NAMALWA (cell line): ENCODE data around the gene CHAC1.

Experiments
- DNase-seq: peaks from one replicate; pipeline ENCODE4 v3.0.0-alpha.2; 2015; ENCODE audit warnings: low spot score

CHAC1 gene

DNA sequence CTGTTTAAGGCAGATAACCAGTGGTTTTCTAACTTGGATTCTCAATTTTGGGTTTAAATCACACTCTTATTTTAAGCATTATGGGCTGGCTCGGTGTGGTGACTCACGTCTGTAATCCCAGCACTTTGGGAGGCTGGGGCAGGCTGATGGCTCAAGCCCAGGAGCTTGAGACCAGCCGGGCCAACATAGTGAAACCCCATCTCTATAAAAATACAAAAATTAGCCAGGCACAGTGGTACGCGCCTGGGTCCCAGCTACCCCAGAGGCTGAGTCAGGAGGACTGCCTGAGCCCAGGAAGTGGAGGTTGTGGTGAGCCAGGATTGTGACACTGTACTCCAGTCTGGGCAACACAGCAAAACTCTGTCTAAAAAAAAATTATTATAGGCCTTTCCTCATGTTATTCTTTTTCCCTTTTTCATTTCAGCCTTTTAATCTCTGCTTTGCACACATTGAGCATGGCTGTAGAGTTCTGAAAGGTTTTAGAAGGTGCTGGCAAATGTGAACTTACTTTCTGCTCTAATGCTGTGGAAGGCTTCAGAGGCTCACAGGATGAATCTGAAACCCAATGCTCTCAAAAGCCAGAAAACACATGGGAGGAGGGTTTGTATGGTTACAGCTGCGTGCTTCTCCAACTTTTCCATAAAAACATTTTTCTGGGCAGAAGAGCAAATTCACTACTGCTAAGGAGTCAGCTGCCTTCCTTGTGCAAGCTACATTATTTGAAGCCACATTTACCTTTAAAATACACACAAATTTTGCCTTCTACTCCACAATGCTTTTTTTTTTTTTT, 32.5 kb downstream of the CHAC1 start:
- DNase-seq, result no peak

DNA sequence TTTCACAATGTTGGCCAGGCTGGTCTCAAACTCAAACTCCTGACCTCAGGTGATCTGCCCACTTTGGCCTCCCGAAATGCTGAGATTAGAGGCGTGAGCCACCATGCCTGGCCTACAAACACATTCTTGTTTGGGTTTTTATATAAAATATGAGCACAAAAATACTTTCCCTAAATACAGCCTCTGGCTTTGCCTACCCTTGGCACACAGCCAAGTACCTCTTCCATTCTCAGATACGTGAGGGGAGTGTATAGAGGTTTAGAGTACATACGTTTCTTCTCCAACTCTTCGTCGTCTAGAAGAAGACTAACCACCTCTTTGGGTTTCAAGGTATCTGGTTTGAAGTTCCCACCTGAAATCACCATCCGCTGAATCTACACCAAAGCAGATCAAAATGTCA, 33.5 kb downstream of the CHAC1 start:
- no peak for DNase-seq

DNA sequence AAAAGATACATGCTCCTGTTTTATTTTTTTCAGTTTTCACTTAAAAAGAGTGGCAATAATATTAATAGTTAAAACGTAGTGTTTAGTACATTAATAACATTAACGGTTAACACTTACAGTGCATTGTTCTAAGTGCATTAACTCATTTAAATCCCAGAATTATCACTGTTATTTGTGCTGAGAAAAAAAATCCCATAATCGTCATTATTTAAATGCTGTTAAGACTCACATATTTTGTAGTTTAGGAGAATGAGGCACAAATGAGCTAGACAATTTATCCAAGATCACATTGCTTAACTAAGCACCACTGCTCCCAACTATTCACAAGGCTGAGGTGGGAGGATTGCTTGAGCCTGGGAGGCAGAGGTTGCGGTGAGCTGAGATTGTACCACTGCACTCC, 34.9 kb downstream of the CHAC1 start:
- no peak for DNase-seq

DNA sequence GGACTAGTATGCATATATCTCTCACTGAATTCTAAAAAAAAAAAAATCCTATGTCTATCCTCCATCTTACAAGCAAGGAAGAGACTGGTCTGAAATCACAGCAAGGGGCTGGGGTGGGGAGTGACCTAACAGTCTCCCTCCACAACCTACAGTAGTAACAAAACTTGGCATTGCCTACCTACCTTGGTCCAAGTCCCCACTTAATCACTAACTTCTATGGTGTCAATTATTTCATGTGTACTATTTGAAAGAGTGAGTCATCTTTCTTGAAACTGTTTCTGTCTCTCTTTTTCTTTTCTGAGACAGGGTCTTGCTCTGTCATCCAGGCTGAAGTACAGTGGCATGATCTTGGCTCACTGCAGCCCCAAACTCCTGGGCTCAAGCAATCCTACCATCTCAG, 36.8 kb downstream of the CHAC1 start:
- no peak for DNase-seq

DNA sequence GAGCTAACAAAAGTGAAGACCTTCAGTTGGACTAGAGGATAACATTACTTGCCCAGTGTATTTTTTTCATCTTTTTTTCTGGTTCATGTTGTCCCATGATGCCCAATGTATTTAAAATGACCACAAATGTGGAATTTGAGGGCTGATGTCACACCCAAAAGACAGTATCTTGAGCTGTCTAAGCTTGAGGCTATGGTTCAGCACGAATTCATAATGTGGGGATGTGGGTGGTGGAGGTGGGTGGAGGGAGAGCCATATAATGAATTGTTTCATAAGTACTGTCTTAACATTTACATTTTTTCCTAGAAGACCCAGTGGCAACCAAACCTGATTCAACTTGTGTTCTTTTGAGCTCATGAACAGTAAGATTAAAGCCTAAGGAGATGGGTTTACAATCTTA, 37.5 kb downstream of the CHAC1 start:
- DNase-seq, result no peak

DNA sequence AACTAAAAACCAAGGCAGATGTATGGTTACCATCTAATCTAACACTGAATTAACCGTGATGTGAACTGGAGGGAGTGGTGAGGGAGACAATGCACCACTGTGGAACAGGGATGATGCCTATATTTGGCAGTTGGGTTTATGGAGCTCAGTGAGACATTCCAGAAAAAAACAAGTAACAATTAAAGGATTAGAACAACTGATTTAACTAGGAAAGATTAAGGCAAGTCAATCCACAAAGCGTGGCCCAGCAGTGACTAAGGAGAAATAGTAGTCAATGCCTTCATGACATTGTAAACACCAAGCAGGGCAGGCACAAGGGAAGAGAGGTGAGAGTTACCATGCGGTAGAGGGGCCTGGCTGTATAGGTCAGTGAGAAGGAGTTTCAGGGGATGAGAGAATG, 38.1 kb downstream of the CHAC1 start:
- DNase-seq, result no peak

DNA sequence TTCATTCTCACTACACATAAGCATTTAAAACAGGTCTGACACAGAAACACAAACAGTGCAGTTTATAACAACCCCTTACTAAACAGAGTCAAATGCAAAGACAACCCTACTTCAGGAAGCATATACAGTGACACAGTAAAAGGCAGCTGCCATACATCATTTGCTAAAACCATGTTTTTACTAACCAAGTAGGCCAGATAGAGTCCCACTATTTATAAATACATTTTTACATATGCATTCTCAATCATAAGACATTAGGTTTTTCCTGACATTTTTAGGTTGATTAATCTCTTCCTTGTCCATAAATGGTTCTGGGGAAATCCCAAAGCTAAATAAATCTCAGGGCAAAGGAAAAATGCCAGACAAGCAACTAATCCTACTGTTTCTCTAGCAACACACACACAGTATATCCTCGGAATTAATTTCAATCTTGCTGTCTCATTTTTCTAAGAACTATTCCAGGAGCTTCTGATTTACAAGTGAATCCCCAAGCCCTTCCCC, 39.0 kb downstream of the CHAC1 start:
- DNase-seq, result no peak

DNA sequence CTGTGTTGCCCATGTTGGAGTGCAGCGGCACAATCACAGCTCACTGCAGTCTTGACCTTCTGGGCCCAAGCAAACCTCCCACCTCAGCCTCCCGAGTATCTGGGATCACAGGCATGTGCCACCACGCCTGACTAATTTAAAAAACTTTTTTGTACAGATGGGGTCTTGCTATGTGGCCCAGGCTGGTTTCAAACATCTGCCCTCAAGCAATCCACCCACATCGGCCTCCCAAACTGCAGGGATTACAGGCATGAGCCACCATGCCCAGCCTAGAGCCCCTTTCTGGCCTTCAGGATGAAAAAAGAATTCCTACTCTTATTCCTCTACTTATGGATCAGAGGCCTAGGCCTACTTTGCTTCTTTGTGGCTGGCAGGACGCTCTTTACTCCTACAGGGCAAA, 39.6 kb downstream of the CHAC1 start:
- no peak for DNase-seq

DNA sequence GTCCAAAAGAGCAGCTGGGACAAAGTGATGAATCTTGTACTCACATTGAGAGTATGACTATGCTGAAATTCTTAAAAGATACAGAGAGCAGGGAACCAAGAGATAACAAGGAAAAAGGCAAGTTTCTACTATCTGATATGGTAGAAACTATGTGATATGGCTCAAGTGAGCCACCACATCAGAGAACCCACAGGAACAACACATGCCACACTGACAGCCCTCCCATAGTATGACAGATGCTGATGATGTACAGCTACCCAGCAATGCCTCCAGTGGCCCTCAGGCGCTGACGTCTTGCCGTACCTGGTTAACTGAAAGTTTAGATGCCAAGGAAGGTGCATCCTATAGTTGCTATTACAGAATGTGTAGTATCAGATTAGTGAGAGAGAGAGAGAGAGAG, 42.4 kb downstream of the CHAC1 start:
- DNase-seq, result no peak

DNA sequence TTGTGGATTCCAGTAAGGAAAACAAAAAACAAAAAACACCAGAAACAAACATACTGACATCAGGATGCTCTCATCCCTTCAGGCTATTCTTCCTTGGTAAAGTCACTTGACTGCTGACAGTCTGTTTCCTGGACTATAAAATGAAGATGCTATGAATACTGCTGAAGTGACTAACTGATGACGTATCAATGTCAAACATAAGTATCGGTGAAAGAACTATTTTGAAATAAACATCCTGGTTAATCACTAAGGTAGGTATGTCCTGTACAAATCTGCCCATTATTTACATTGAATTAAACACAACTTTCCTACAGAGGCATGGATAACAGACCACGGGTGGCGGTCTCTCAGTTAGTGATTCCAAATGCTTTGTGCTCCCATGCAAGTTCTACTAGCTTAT, 45.9 kb downstream of the CHAC1 start:
- no peak for DNase-seq

DNA sequence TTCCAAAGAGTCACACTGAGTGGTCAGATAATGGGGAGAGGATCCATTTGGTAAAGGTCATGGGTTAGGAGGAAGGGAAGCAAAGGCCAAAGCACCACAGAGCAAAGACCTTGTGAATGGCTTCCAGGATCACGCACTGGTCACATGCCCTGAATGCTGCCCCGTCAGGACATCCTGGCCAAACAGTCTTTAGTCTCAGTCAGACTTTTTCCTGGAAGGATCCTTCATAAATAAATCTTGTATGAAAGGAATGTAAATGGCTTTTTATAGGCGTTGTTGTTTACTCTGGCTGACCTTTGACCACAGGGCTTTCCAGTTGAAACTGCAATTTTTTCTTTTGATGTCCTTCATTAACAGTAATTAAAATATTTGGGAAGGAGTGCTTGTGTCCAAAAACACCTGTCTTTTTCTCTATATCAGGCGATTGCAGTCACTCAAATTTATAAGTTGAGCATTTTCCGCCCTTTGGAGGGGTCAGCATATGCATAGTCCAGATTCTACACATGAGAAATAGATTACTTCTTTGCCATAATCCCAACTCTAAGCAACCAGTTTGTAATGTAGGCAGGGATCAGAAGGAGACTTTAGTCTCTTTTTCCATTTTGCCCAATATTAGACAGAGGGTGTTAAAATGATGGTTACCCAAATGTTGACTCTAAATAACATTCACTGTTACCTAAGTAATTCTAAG, 48.4 kb downstream of the CHAC1 start:
- no peak for DNase-seq

DNA sequence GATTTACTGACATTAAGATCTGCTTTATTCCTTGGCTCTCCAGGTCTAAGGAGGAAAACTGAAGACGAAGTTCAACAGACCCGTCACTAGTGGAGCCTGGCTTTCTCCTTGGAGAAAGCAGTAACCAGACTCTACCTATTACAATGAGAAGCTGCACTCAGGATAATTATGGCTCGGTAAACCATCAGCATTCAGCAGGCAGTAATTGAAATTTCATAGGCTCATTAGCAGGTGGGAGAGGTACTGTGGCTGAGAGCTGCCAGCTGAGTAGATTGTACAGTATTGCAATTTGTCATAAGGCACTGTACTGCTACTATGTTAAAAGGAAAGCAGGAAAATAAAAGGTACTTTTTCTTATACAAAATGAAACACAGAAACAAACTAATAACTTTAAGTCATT, 51.2 kb downstream of the CHAC1 start:
- DNase-seq, result no peak
